ENCODE results near the gene DEFB132. TPM values are rescaled to one million over a fixed set of nuclear protein-coding genes. Genes with fewer than 3 reads are reported as not detected.

Gene DEFB132
- total RNA-seq, 1 donor from 2014 or later: not detected

DNA sequence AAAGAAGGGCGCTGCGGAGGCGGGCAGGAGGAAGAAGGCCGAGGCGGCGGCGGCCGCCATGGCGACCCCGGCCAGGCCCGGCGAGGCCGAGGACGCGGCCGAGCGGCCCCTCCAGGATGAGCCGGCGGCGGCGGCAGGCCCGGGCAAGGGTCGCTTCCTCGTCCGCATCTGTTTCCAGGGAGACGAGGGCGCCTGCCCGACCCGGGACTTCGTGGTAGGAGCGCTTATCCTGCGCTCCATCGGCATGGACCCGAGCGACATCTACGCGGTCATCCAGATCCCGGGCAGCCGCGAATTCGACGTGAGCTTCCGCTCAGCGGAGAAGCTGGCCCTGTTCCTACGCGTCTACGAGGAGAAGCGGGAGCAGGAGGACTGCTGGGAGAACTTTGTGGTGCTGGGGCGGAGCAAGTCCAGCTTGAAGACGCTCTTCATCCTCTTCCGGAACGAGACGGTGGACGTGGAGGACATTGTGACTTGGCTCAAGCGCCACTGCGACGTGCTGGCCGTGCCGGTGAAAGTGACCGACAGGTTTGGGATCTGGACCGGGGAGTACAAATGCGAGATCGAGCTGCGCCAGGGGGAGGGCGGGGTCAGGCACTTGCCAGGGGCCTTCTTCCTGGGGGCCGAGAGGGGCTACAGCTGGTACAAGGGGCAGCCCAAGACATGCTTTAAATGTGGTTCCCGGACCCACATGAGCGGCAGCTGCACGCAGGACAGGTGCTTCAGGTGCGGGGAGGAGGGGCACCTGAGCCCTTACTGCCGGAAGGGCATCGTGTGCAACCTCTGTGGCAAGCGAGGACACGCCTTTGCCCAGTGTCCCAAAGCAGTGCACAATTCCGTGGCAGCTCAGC lies 40.6 kb downstream of the DEFB132 start:
- Mint-ChIP-seq H3K27ac (ENCODE audit: unreplicated experiment) (peak overlapping the region; percentile 83), H3K36me3 (ENCODE audit: unreplicated experiment) (peaks cover 2% of the 10 kb centered on the region), H3K9me3 (ENCODE audit: unreplicated experiment) (no peaks in the 10 kb centered on the region), H3K27me3 (ENCODE audit: unreplicated experiment) (no peaks in the 10 kb centered on the region), H3K4me3 (ENCODE audit: unreplicated experiment) (peak overlapping the region; percentile 89), H3K4me1 (ENCODE audit: unreplicated experiment) (peaks cover 46% of the 10 kb centered on the region)
- DNase-seq (ENCODE audit: extremely low spot score, unreplicated experiment): no peak
- TF ChIP-seq, protein P1, sequence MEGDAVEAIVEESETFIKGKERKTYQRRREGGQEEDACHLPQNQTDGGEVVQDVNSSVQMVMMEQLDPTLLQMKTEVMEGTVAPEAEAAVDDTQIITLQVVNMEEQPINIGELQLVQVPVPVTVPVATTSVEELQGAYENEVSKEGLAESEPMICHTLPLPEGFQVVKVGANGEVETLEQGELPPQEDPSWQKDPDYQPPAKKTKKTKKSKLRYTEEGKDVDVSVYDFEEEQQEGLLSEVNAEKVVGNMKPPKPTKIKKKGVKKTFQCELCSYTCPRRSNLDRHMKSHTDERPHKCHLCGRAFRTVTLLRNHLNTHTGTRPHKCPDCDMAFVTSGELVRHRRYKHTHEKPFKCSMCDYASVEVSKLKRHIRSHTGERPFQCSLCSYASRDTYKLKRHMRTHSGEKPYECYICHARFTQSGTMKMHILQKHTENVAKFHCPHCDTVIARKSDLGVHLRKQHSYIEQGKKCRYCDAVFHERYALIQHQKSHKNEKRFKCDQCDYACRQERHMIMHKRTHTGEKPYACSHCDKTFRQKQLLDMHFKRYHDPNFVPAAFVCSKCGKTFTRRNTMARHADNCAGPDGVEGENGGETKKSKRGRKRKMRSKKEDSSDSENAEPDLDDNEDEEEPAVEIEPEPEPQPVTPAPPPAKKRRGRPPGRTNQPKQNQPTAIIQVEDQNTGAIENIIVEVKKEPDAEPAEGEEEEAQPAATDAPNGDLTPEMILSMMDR (IDR thresholded peaks at IDR 0.05): no peak

DNA sequence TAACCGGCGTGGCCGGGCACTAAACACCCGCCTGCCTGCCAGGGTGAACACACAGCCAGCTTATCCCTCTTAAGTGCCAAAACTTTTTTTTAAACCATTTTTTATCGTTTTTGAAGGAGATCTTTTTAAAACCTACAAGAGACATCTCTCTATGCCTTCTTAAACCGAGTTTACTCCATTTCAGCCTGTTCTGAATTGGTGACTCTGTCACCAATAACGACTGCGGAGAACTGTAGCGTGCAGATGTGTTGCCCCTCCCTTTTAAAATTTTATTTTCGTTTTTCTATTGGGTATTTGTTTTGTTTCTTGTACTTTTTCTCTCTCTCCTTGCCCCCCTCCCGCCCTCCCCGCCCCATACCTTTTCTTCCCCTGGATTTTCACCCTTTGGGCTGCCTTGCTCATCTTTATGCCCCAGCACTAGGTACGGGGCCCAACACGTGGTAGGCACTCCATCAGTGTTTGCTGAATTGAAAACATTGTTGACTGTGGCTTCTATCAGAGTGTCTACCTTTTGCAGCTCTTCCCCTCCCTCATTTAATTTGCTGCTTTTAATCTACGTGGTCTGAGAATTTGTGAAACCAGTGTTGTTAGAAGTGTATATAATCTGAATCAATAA lies 41.4 kb downstream of the DEFB132 start:
- no peak for DNase-seq (ENCODE audit: extremely low spot score, unreplicated experiment)
- no peaks in the 10 kb centered on the region for H3K9me3 Mint-ChIP-seq (ENCODE audit: unreplicated experiment)
- peak overlapping the region; percentile 83 for H3K27ac Mint-ChIP-seq (ENCODE audit: unreplicated experiment)
- H3K27me3 Mint-ChIP-seq (ENCODE audit: unreplicated experiment): no peaks in the 10 kb centered on the region
- peaks cover 46% of the 10 kb centered on the region for H3K4me1 Mint-ChIP-seq (ENCODE audit: unreplicated experiment)
- H3K36me3 Mint-ChIP-seq (ENCODE audit: unreplicated experiment): peaks cover 2% of the 10 kb centered on the region
- TF ChIP-seq, protein P1 (IDR thresholded peaks at IDR 0.05): no peak
- peak overlapping the region; percentile 89 for H3K4me3 Mint-ChIP-seq (ENCODE audit: unreplicated experiment)

DNA sequence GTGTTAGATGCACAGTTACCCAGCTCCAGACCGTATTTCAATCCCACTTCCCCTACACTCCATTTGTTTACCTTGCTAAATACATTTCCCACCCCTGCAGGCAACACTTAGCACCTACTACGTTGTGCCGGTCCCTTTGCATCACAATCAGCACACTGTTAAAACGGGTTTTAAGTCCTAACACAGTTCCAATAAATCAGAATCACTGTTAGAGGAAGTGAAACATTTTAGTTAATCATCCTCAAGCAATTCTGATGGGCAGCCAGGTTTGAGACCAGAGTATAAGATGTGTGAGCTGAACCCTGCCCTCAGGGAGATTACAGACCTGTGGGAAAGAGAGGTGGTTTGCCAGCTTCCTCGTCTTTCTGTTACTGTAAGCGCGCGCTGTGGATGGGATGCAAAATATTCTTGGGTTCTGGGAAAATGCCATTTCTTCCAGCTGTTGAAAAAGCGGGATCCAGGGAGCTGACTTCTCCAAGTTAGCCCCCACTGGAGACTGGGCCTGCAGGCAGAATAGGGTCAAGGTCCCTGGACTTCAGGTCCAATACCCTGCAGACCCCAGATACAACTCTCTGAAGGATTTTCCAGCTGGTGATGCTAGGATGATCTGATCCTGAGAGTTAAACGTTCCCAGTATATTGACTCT lies 42.9 kb downstream of the DEFB132 start:
- Mint-ChIP-seq H3K36me3 (ENCODE audit: unreplicated experiment) (peaks cover 2% of the 10 kb centered on the region), H3K27ac (ENCODE audit: unreplicated experiment) (peak overlapping the region; percentile 89), H3K4me3 (ENCODE audit: unreplicated experiment) (peak overlapping the region; percentile 65), H3K27me3 (ENCODE audit: unreplicated experiment) (no peaks in the 10 kb centered on the region), H3K9me3 (ENCODE audit: unreplicated experiment) (no peaks in the 10 kb centered on the region), H3K4me1 (ENCODE audit: unreplicated experiment) (peaks cover 46% of the 10 kb centered on the region)
- TF ChIP-seq, protein P1 (IDR thresholded peaks at IDR 0.05): no peak
- DNase-seq (ENCODE audit: extremely low spot score, unreplicated experiment): no peak

DNA sequence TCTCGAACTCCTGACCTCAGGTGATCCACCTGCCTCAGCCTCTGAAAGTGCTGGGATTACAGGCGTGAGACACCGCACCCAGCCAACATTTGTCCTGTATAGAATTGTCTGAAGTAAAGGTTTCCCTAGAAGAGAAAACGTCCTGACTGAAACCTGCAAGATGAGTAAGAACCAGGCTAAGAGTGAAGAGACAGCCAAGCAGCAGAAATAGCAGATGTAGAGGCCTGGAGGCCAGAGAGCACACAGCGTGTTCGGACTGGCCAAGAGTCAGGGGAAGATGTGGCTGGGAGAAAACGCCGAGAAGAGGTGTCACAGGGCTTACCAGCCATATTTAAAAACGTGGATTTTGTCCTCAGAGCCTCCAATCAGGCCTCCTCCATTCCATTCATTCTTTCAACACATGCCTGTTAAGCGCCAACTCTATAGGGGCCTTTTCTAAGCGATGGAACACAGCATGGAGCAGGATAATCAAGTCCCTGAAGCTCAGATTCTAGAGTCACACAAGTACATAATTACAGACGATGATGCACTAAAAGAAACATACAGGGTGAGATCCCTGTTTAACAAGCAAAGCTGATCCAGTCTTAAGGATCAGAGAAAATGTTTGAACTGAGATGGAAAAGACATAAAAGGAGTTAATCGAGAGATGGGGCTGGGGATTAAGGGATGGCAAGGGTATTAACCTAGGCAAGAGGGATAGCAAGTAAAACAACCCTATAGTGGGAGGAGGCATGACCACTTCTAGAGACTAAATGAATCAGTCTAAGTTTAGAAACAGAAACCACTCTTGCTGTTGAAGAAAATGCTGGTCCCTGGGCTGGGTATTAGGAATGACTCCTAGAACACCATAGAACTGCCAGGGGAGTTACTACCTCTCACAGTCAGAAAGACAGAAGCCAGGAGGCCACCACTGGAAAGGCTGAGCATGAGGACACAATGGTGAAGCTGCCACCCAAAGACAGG lies 44.6 kb downstream of the DEFB132 start:
- DNase-seq (ENCODE audit: extremely low spot score, unreplicated experiment): no peak
- TF ChIP-seq, protein P1 (IDR thresholded peaks at IDR 0.05): no peak
- Mint-ChIP-seq H3K4me1 (ENCODE audit: unreplicated experiment) (peaks cover 35% of the 10 kb centered on the region), H3K9me3 (ENCODE audit: unreplicated experiment) (no peaks in the 10 kb centered on the region), H3K4me3 (ENCODE audit: unreplicated experiment) (no peak overlapping the region), H3K27me3 (ENCODE audit: unreplicated experiment) (no peaks in the 10 kb centered on the region), H3K27ac (ENCODE audit: unreplicated experiment) (peak overlapping the region; percentile 43), H3K36me3 (ENCODE audit: unreplicated experiment) (peaks cover 2% of the 10 kb centered on the region)

Data from osteocyte (in vitro differentiated cells).